Urothelium cell line (cell line): Measurements from ENCODE around the gene NTM.
"Not testable (repeated sequence)": the region's sequence is repeated elsewhere in the genome, so short reads cannot be mapped to it uniquely, and the experiment has no call there.

Experiments
- DNase-seq: peaks from one replicate; pipeline ENCODE4 v3.0.0; 2011; ENCODE audit warnings: low spot score, mixed read lengths
- FAIRE-seq: peaks from 2 replicates; lab custom pipeline; 2011; peaks lifted over from hg19 to GRCh38; lab: Jason Lieb, UNC

The NTM gene

DNA sequence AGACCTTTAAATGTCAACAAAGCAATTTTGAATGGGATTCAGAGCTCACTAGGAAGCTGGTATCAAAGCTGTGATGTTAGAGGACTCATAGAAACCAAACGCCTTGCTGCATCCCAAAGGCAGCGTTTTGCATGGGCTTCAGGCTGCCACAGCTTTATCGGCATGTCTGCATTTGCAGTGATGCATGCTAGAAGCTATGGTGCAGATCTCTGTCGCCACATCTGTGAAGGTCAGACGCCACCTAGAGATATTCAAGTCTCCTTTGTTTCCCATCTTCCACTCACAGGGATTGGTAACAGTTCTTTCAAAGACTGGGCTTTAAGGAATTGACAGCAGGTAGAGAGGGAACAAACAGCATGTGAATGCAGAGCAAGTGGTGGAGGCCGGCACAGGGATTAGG, 47.8 kb downstream of the NTM start:
- DNase-seq, result no peak
- FAIRE-seq, result no peak

DNA sequence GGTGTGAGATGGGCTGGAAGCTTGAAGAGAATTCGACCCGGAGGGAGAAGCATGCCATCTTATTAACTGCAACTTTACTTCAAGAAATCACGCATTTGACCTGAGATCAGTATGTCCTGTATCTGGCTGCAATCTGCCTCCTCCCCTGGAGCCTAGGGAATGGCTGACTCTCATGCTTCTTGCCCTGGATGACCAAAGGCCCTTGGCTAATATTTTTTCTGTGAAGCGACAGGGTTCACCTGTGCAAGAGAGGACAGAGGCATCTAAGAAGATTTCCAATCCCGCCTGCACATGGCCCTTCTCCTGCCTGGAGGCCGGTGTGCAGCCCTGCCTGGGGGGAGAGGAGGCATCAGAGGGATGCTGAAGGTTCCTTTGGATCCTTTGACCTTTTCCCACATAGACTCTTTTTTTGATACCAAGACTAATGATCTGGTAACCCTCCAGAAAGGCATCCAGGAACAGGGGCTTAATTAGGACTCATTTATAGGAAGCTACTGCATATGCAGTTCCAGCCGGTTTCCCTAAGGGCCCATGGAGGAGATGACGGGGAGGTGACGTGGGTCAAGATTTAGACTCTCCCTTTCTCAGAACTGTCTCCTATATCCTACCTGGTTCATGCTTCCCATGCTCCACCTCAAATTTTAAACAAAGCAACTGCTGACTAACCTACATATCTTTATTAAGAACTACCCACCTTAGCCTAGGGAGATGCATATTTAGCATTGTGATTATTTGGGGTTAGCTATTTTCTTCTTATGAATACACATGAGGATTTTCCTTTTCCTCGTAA, 50.8 kb downstream of the NTM start:
- DNase-seq (no peak), FAIRE-seq (no peak)

DNA sequence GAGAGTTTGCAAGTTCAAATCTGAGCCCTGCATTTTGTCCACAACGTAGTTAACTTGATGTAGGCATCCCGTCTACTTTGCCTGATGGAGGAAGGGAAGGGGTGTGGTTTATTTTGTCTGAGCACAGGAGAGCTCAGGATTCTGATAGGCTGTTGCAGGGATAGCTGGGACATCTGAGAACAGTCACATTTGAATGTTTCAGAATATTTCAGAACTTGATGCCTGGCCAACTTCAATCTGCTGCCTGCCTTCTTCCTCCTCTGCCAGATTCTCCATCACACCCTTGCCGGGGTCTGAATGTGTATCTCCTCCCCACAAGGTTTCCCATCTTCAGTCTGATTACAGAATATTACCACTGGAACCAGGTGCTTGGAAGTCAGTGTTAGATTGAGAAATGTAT, 51.6 kb downstream of the NTM start:
- DNase-seq, result no peak
- no peak for FAIRE-seq

- DNase-seq, result no peak
- no peak for FAIRE-seq
Measured at GRCh38 chr11:131422496-131422895, 52.1 kb downstream of the NTM start.

DNA sequence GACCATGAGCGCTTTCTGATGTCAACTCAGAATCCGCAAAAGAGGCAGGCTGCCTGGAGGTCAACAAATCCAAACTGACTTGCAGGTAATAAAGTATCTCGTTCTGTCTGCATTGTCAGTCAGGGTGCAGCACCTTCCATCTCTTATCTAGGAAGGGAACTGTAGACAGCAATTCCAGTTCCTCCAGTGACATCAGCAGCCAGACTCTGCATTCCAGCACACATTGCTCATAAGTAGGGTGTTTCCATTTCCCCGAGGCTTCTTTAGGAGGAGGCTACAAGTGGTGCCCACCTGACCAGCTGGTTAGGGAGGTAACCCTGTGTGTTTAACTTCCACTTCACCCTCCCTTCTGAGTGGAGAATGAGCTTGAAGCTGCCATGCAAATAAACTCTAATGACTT, 53.3 kb downstream of the NTM start:
- FAIRE-seq (no peak), DNase-seq (peak; percentile 7)

DNA sequence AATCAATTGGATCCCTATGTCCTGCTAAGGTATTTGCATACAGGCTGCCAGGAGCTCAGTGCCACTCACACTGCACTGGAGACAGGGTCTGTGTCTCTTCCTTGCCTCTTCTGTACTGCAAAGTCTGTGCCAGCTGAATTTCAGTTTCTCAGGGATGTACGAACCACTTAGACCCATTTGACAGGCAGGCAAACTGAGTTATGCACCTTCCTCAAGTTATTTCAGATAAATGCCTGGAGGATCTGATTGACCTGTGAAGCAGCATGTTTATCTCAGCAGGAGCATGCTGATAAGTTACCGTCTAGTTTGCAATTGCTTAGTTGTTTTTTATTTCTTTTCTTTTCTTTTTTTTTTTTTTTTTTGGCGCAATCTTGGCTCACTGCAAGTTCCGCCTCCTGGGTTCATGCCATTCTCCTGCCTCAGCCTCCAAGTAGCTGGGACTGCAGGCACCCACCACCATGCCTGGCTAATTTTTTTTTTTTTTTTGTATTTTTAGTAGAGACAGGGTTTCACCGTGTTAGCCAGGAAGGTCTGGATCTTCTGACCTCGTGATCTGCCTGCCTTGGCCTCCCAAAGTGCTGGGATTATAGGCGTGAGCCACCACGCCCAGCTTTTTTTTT, 54.0 kb downstream of the NTM start:
- FAIRE-seq, DNase-seq: not testable (repeated sequence)

DNA sequence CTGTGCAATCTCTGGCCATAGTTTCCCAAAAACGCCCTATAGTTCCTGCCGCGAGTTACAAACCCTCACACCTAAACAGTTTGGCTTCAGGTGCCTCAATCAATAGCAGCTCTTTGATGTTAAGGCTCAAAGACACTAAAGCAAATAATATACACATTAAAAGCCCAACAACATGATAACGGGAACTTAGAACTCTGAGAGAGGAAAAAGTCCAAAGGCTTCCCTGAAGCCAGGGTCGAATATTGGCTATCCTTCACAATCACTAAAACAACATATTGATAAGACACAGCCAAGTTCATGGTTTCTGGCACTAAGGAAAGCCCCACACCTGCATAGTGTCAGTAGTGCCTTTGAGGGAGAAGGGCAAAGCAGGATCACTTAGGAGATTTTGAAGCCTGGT, 54.9 kb downstream of the NTM start:
- DNase-seq (no peak), FAIRE-seq (no peak)

- DNase-seq (no peak), FAIRE-seq (no peak)
Measured at GRCh38 chr11:131428853-131429252, 58.4 kb downstream of the NTM start.

DNA sequence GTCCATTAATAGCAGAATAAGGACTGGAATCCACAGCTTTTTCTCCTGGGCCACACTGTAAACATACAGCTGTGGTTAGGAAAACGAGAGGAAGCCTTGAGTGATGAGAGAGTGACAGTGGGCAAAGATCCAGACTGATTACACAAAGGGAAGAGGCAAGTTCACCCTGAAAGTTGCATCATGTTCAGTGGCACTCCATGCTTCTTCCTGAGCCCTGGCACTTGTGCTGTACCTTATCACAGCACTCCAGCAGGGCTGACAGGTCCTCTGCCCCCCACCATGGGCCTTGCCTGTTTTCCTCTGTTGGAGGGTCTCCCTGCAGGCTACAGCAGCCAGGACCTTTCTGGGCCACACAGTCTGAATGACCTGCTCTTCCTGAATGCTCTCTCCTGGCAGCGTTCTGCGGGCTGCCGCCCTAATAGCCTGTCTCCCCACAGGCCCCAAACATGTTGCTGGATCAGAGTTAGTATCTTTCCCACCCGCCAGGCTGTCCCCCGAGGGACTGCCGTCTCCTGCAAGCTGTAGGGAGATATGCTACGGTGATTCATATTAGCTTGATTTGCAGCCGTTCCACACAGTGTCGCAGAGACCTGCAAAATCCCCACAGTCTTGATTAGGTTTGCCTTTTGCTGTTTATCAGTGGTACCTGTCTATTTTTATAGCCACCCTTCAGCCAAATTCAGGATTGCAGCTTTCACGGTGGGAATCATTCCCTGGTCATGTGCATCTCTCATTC, 60.2 kb downstream of the NTM start:
- FAIRE-seq (no peak), DNase-seq (no peak)

DNA sequence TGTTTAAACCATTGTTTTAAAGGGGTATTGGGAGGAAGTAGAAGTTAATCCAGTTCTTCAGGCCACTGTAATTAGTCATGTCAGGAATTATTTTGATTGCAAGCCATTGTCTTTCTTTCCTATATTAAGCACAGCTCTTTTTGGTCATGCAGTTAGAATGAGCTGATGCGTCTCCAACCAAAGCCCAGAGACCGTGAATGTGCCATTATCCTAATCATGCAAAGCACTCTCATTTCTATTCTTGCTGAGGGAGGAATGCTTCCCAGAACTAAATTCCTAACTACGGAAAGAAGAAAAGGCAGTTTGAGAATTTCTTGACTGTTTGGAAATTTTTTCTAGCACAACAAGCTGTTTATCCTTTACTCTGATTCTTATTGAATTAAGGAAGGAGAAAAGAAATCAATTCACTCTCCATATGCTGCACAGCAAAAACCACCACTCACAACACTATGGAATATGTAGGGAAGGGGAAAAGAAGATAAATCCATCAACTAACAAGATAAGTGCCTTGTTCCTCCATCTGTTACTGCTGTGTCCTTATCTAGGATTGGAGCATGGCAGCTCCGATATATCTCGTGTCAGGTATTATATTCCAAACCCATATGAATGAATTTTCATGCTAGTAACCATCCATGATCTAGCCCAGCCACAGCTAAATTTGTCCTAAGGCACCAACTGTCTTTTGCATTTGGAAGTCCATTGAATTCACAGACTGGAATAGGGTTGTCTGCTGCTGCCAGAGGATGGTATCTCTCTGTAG, 70.8 kb downstream of the NTM start:
- no peak for FAIRE-seq
- no peak for DNase-seq

DNA sequence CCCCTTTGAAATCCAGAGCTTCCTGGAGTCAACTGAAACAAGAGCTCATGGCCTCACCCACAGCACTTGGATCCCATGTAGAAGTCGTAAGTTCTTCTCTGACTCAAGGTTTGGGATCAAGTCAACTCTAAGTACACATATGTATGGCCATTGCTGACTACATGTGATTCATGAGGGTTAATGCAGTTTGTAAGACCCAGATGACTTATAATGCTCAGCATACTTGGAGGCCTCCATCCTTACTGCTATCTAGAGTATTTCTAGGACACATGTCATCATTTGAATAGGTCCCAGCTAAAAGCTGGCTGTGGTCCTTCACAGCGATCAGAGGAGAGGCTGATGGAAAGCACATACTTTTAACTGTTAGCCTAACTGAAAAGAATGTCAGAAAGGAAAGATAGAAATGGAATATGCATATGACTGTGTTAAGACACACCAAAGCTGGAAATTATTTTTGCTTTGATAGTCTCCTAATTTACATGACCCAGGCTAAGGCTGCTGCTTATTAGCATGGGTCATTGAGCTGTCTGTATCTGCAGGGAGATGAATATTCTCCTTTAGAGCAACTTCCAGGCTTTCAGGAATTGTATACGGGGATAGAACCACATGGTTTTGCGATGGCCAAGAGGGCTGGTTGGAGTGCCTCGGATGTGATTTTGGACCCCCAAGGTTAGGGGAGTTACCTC, 76.3 kb downstream of the NTM start:
- no peak for DNase-seq
- no peak for FAIRE-seq

DNA sequence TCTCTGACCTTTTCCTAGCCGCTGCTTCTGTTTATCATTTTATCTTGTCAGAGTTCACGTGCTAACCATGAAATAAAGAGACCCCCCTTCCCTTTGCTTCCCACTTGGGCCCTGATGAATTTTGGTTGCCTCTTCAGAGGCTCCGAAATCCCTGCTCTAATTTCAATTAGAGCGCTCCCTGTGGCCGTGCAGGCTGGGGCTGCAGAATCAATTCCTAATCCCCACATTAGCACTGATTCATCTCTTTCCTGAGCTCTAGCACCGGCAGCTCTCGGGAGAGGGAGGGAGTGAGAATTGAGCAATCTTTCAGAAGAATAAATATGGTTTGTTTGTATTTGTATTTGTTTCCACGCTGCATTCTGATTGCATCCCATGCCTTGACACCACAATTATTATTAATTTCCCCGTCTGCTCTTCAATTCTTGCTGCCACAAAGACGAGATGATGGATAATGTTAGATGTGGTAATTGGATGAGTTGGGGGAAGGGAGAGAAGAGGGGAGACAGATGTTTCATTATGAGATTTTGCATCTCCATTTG, 76.9 kb downstream of the NTM start:
- DNase-seq (no peak), FAIRE-seq (no peak)

- no peak for FAIRE-seq
- no peak for DNase-seq
Measured at GRCh38 chr11:131447898-131448297, 77.5 kb downstream of the NTM start.

GRCh38 chr11:131449036-131450019, 78.9 kb downstream of the NTM start:
- no peak for DNase-seq
- no peak for FAIRE-seq

- FAIRE-seq (no peak), DNase-seq (no peak)
Measured at GRCh38 chr11:131454490-131454889, 84.1 kb downstream of the NTM start.

- DNase-seq, result no peak
- no peak for FAIRE-seq
Measured at GRCh38 chr11:131454989-131455388, 84.6 kb downstream of the NTM start.

GRCh38 chr11:131455843-131456704, 85.7 kb downstream of the NTM start:
- FAIRE-seq, result no peak
- no peak for DNase-seq

- DNase-seq (no peak), FAIRE-seq (no peak)
Measured at GRCh38 chr11:131457163-131457562, 86.7 kb downstream of the NTM start.
